K562 (cell line): Measurements from ENCODE around the gene CLDN14. TPM values are rescaled to one million over a fixed set of nuclear protein-coding genes. Genes with fewer than 3 reads are reported as not detected.

ENCODE experiments used
- CHD7 ChIP-seq: fragments of 200-600 bp; sonication (generic); IDR thresholded peaks from one replicate; pipeline ENCODE4 v1.6.1; 2012; ENCODE audit warnings: mild to moderate bottlenecking, low read depth, low read length, inconsistent platforms
- polyA plus RNA-seq, 8 experiments: library from polyadenylated mRNA; depleted of rRNA in 4 of 8; stranded (reverse) in 5 of 8; unstranded in 3 of 8; fragments of >200 nt; fragmentation: Nextera tagmentation in 2 of 8; fragmentation: Illumina TruSeq in 1 of 8; extraction: Ambion mirVana in 2 of 8; extraction: Trizol in 1 of 8; gene quantifications; 2 replicates each; pipeline versions ENCODE4 v1.2.1 to v1.2.3, GENCODE V29; 2011 to 2014; ENCODE audit warnings: inconsistent platforms in 1 of 8, missing spikeins in 1 of 8
- total RNA-seq, 7 experiments: library from RNA; depleted of rRNA in 6 of 7; stranded (reverse); fragments of >200 nt in 6 of 7; fragmentation: Illumina TruSeq in 2 of 7; extraction: Trizol in 2 of 7; gene quantifications; 2 replicates each; pipeline versions ENCODE4 v1.2.1 to v1.2.3, GENCODE V29; 2011 to 2021; ENCODE audit warnings: low replicate concordance in 1 of 7

Gene CLDN14
- total and polyA plus RNA-seq, 9 of the 15 experiments (the other 6 are each of a cell fraction or from before 2014, with no cell fraction given) = not detected

GRCh38 chr21:36465478-36465877 is 14.4 kb downstream of the CLDN14 start (continued):
- TF ChIP-seq CHD7 = no peak
